Body of pancreas (tissue), 4 donors: ENCODE results near the gene REC114. TPM values are rescaled to one million over a fixed set of nuclear protein-coding genes. Genes with fewer than 3 reads are reported as not detected.

Experiments
- ATAC-seq: fragments of 150-250 bp; one replicate; pipeline ENCODE4 v1.9.1; 2016
- DNase-seq, 4 donors: peaks; one replicate each; pipeline ENCODE4 v3.0.0-alpha.2; 2019
- H3K27ac ChIP-seq, 4 donors: fragments of 200-600 bp; sonication (generic); 1 replicate in 3 of 4; 2 replicates in 1 of 4; pipeline versions ENCODE4 v1.5.1 to v1.6.1; 2016 to 2019; ENCODE audit warnings: mild to moderate bottlenecking in 1 of 4, mixed read lengths in 1 of 4, moderate library complexity in 1 of 4
- H3K27me3 ChIP-seq, 2 donors: fragments of 200-600 bp; sonication (generic); one replicate each; pipeline ENCODE4 v1.6.0; 2016; ENCODE audit warnings: mild to moderate bottlenecking in 1 of 2
- H3K36me3 ChIP-seq, 2 donors: fragments of 200-600 bp; sonication (generic); replicated peaks in 1 of 2; 2 replicates each; pipeline ENCODE4 v1.5.1; 2016; ENCODE audit warnings: low read depth in 2 of 2; ENCODE audit not compliant: insufficient read depth in 1 of 2
- H3K4me1 ChIP-seq: fragments of 200-600 bp; sonication (generic); one replicate; pipeline ENCODE4 v1.6.0; 2016
- H3K4me3 ChIP-seq, 2 donors: fragments of 200-600 bp; sonication (generic); 1 replicate in 1 of 2; 2 replicates in 1 of 2; pipeline ENCODE4 v1.5.1; 2016 to 2019
- H3K9me3 ChIP-seq, 3 donors: fragments of 200-600 bp; sonication (generic); 1 replicate in 2 of 3; 2 replicates in 1 of 3; pipeline ENCODE4 v1.5.1; 2016
- POLR2A ChIP-seq, 3 donors: fragments of 450-650 bp; IDR thresholded peaks; one replicate each; pipeline ENCODE4 v1.6.1; 2016; ENCODE audit warnings: antibody characterized with exemption in 3 of 3, mild to moderate bottlenecking in 2 of 3
- WGBS, 2 donors: methylation state at CpG; one replicate each; pipeline ENCODE4 v1.1.5; 2017; 5-methylcytosine and 5-hydroxymethylcytosine counted together
- intact Hi-C: fragments of 100-400 bp; cut with DNase I; formaldehyde crosslinking; loops from one replicate; pipeline ENCODE4 v1.15.1; 2023
- total RNA-seq, 2 donors: library from RNA; depleted of rRNA; stranded (reverse); fragments of >200 nt; gene quantifications; one replicate each; pipeline ENCODE4 v1.1.0, GENCODE V29; 2016
- TF ChIP-seq, protein P1 (sequence below), 7 experiments: fragments of 450-650 bp in 4 of 7; fragments of 200-600 bp in 3 of 7; sonication (generic) in 3 of 7; IDR thresholded peaks; one replicate each; pipeline ENCODE4 v1.5.1; 2016 to 2019; ENCODE audit warnings: antibody characterized with exemption in 7 of 7

The REC114 gene
- total RNA-seq, 2 donors from 2014 or later = not detected

DNA sequence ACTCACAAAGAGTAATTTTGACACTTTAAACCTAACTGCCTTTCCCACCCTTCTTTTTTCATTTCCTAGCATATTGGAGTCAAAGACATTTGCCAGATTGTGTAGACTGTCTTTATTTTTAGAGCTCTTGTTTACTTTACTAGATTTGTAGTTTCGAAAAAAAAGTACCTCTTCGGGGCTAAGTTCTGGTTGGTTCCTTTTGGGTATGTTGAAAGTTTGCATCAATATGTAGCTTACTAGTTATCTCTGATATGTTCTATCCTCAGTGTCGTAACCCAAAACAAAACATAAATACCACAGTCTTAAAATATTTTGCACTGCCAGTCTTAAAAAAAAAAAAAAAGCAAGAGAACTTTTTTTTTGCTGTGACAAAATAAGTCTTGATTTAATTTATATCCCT is 52.2 kb downstream of the REC114 start:
- no peaks in the 10 kb centered on the region for H3K36me3 ChIP-seq
- H3K27me3 ChIP-seq = no peaks in the 10 kb centered on the region
- H3K4me1 ChIP-seq = no peaks in the 10 kb centered on the region
- intact Hi-C loops = no loop called here
- no peak overlapping the region for H3K4me3 ChIP-seq
- ATAC-seq = no peak
- no peak for DNase-seq
- H3K9me3 ChIP-seq = no peaks in the 10 kb centered on the region
- TF ChIP-seq POLR2A (IDR thresholded peaks at IDR 0.05) = no peak
- TF ChIP-seq, protein P1, sequence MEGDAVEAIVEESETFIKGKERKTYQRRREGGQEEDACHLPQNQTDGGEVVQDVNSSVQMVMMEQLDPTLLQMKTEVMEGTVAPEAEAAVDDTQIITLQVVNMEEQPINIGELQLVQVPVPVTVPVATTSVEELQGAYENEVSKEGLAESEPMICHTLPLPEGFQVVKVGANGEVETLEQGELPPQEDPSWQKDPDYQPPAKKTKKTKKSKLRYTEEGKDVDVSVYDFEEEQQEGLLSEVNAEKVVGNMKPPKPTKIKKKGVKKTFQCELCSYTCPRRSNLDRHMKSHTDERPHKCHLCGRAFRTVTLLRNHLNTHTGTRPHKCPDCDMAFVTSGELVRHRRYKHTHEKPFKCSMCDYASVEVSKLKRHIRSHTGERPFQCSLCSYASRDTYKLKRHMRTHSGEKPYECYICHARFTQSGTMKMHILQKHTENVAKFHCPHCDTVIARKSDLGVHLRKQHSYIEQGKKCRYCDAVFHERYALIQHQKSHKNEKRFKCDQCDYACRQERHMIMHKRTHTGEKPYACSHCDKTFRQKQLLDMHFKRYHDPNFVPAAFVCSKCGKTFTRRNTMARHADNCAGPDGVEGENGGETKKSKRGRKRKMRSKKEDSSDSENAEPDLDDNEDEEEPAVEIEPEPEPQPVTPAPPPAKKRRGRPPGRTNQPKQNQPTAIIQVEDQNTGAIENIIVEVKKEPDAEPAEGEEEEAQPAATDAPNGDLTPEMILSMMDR (IDR thresholded peaks at IDR 0.05) = no peak
- WGBS, 2 donors = 36 to 43% methylated on average over 3 of the region's 3 CpGs
- no peak overlapping the region for H3K27ac ChIP-seq

DNA sequence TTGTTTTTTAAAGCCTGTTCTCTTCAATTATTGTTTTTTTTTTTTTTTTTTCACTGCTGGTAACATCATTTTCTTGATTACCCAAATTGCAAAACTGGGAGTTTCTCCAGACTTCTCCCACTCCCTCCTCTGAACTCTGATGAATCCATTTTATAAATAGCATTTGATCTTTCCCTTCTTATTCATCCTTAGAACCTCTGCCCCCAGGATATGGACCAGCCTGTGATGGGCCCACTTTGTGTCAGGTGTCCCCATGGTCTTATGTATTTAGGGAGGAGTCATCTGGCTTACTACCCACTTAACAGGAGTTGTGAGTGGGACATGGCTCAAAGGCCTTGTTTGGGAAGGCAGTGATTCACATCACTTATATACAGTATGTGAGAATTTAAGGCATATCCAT is 57.7 kb downstream of the REC114 start:
- no peak for TF ChIP-seq POLR2A (IDR thresholded peaks at IDR 0.05)
- TF ChIP-seq, protein P1 (IDR thresholded peaks at IDR 0.05) = no peak
- H3K9me3 ChIP-seq = no peaks in the 10 kb centered on the region
- intact Hi-C loops = no loop called here
- no peaks in the 10 kb centered on the region for H3K4me1 ChIP-seq
- H3K4me3 ChIP-seq = no peak overlapping the region
- ATAC-seq (no peak), DNase-seq (no peak)
- no peaks in the 10 kb centered on the region for H3K36me3 ChIP-seq
- H3K27ac ChIP-seq = no peak overlapping the region
- H3K27me3 ChIP-seq = no peaks in the 10 kb centered on the region

DNA sequence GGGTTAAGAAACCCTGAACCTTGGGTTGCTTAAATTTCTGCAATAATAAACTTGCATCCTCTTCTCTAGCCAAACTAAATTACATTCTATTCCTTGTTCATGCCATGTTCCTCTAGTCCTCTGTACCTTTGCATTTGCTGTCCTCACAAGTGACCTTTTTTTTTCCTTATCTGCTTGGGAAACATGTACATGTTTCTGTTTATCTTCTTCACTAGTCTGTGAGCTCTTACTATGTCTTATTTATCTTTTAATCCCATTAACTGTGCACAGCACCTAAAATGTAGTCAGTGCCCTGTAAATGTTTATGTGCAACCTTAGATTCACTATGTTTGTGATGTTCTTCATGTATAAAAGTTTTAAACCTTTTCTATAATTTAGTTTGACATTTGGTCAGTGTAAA is 61.9 kb downstream of the REC114 start:
- intact Hi-C loops = no loop called here
- Histone ChIP-seq H3K27me3 (no peaks in the 10 kb centered on the region), H3K4me3 (no peak overlapping the region), H3K27ac (no peak overlapping the region), H3K9me3 (no peaks in the 10 kb centered on the region), H3K4me1 (no peaks in the 10 kb centered on the region), H3K36me3 (no peaks in the 10 kb centered on the region)
- no peak for TF ChIP-seq POLR2A (IDR thresholded peaks at IDR 0.05)
- TF ChIP-seq, protein P1 (IDR thresholded peaks at IDR 0.05) = no peak
- ATAC-seq (no peak), DNase-seq (no peak)

DNA sequence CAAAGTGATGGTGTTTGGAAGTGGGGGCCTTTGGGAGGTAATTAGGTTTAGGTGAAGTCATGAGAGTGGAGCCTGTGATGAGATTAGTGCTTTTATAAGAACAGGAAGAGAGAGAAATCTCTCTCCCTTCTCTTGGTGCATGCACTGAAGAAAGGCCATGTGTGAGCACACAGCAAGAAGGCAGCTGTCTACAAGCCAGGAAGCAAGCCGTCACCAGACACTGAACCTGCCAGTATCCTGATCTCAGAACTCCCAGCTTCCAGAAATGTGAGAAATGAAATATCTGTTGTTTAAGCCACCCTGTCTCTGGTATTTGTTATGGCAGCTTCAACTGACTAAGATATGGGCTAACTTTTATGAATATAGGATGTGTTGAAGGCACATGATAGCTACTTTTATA is 72.6 kb downstream of the REC114 start:
- DNase-seq = no peak
- H3K9me3 ChIP-seq = no peaks in the 10 kb centered on the region
- 89 to 100% methylated on average over 1 of the region's 1 CpG for whole genome bisulfite sequencing, 2 donors
- no peak for TF ChIP-seq POLR2A (IDR thresholded peaks at IDR 0.05)
- TF ChIP-seq, protein P1 (IDR thresholded peaks at IDR 0.05) = no peak
- ATAC-seq = no peak
- H3K36me3 ChIP-seq = no peaks in the 10 kb centered on the region
- intact Hi-C loops = no loop called here
- H3K27me3 ChIP-seq = no peaks in the 10 kb centered on the region
- no peak overlapping the region for H3K4me3 ChIP-seq
- no peaks in the 10 kb centered on the region for H3K4me1 ChIP-seq
- no peak overlapping the region for H3K27ac ChIP-seq

DNA sequence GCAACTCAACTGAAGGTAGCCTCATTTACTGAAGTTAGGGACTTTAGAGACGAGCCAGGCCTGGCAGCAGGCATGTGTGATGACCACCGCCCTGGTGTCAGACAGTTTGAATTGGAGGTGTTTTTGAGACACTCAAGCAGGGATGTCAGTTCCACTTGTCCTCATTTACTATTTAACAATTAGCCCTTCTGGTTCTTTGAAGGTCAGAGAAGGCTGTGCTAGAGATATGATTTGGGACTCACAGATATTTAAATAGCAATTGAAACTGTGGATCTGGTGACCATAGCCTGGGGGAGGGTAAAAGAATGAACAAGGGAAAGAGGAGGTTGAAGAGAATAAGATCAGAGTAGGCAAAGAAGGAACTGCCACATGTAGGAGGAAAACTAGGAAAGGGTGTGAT is 74.6 kb downstream of the REC114 start:
- Histone ChIP-seq H3K27ac (no peak overlapping the region), H3K4me1 (no peaks in the 10 kb centered on the region), H3K4me3 (no peak overlapping the region), H3K9me3 (no peaks in the 10 kb centered on the region), H3K27me3 (no peaks in the 10 kb centered on the region), H3K36me3 (no peaks in the 10 kb centered on the region)
- intact Hi-C loops = no loop called here
- DNase-seq (no peak), ATAC-seq (no peak)
- TF ChIP-seq, protein P1 (IDR thresholded peaks at IDR 0.05) = no peak
- TF ChIP-seq POLR2A (IDR thresholded peaks at IDR 0.05) = no peak
- WGBS, 2 donors = 81 to 93% methylated on average over 2 of the region's 2 CpGs
